Keratinocyte (primary cell): ENCODE measurements around the gene TMEM127.

Experiments
- EZH2 ChIP-seq: IDR thresholded peaks from one replicate; pipeline ENCODE4 v1.6.1; 2012; ENCODE audit warnings: inconsistent platforms, mild to moderate bottlenecking, low read length, moderate library complexity
- TF ChIP-seq, protein P1 (sequence below), 3 experiments: IDR thresholded peaks in 1 of 3; conservative IDR thresholded peaks in 1 of 3; optimal IDR thresholded peaks in 1 of 3; 2 replicates in 2 of 3; 3 replicates in 1 of 3; pipeline versions ENCODE3 to v1.5.1; 2011; ENCODE audit warnings: low read length in 3 of 3, mild to moderate bottlenecking in 3 of 3, moderate library complexity in 2 of 3, control low read depth in 1 of 3, inconsistent platforms in 1 of 3; ENCODE audit not compliant: insufficient read depth in 2 of 3; ENCODE audit errors: extremely low read depth in 1 of 3

DNA sequence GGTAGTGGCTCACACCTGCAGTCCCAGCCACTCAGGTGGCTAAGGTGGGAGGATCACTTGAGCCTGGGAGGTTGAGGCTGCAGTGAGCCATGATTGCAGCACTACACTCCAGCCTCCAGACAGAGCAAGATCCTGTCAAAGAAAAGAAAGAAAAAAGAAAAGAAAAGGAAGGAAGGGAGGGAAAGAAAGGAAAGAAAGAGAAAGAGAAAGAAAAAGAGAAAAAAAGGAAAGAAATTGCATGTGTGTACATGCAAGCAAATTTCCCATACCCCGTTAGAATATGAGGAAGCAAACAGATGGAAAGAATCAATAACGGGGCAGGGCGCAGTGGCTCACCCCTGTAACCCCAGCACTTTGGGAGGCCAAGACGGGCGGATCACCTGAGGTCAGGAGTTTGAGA lies 17.9 kb downstream of the TMEM127 start:
- TF ChIP-seq, protein P1, sequence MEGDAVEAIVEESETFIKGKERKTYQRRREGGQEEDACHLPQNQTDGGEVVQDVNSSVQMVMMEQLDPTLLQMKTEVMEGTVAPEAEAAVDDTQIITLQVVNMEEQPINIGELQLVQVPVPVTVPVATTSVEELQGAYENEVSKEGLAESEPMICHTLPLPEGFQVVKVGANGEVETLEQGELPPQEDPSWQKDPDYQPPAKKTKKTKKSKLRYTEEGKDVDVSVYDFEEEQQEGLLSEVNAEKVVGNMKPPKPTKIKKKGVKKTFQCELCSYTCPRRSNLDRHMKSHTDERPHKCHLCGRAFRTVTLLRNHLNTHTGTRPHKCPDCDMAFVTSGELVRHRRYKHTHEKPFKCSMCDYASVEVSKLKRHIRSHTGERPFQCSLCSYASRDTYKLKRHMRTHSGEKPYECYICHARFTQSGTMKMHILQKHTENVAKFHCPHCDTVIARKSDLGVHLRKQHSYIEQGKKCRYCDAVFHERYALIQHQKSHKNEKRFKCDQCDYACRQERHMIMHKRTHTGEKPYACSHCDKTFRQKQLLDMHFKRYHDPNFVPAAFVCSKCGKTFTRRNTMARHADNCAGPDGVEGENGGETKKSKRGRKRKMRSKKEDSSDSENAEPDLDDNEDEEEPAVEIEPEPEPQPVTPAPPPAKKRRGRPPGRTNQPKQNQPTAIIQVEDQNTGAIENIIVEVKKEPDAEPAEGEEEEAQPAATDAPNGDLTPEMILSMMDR (optimal IDR thresholded peaks at IDR 0.05 in 1 of 3, IDR thresholded peaks at IDR 0.05 in 1 of 3, conservative IDR thresholded peaks at IDR 0.05 in 1 of 3; ENCODE audit: extremely low read depth in 1 of 3, insufficient read depth in 2 of 3, low read length in 3 of 3) = no peak
- TF ChIP-seq EZH2 = no peak
